Heart right ventricle (tissue), 16 donors: ENCODE results near the gene LRRN4CL. TPM values are rescaled to one million over a fixed set of nuclear protein-coding genes. Genes with fewer than 3 reads are reported as not detected.
A peak's percentile ranks its signal among the peaks of the same experiment; 100 is the strongest.

Source experiments
- ATAC-seq, 8 donors: fragments of 200-7000 bp; cut with Tn5 transposase; one replicate each; pipeline ENCODE4 v1.9.1; 2020; ENCODE audit warnings: mild to moderate bottlenecking in 8 of 8, moderate library complexity in 8 of 8, moderate number of reproducible peaks in 1 of 8
- DNase-seq, 2 donors: peaks; one replicate each; pipeline ENCODE4 v3.0.0-alpha.2; 2020
- H3K27ac ChIP-seq, 10 donors: fragments of 200-600 bp; sonication (generic) in 2 of 10; one replicate each; pipeline versions ENCODE4 v1.5.0 to v1.8.0; 2020 to 2022; ENCODE audit warnings: mild to moderate bottlenecking in 3 of 10
- H3K27me3 ChIP-seq, 7 donors: fragments of 200-600 bp; one replicate each; pipeline ENCODE4 v1.8.0; 2021 to 2022; ENCODE audit warnings: mild to moderate bottlenecking in 2 of 7
- H3K36me3 ChIP-seq, 9 donors: fragments of 200-600 bp; sonication (generic) in 1 of 9; one replicate each; pipeline versions ENCODE4 v1.5.0 to v1.8.0; 2020 to 2022; ENCODE audit warnings: mild to moderate bottlenecking in 2 of 9
- H3K4me1 ChIP-seq, 9 donors: fragments of 200-600 bp; sonication (generic) in 1 of 9; one replicate each; pipeline versions ENCODE4 v1.5.0 to v1.8.0; 2020 to 2022; ENCODE audit warnings: mild to moderate bottlenecking in 4 of 9
- H3K4me3 ChIP-seq, 10 donors: fragments of 200-600 bp; sonication (generic) in 2 of 10; one replicate each; pipeline versions ENCODE4 v1.5.0 to v1.8.0; 2020 to 2022; ENCODE audit warnings: mild to moderate bottlenecking in 7 of 10, moderate library complexity in 2 of 10
- H3K9me3 ChIP-seq, 11 donors: fragments of 200-600 bp in 10 of 11; sonication (generic) in 2 of 11; one replicate each; pipeline versions ENCODE4 v1.5.0 to v1.8.0; 2013 to 2022; ENCODE audit warnings: mild to moderate bottlenecking in 2 of 11, control low read depth in 1 of 11, moderate library complexity in 1 of 11
- WGBS, 2 donors: extraction: QIAGEN DNeasy Blood & Tissue Kit; methylation state at CpG; one replicate each; pipeline ENCODE4 v1.1.7; 2013; ENCODE audit warnings: inconsistent platforms in 1 of 2; 5-methylcytosine and 5-hydroxymethylcytosine counted together
- intact Hi-C, 10 donors: fragments of 100-400 bp; cut with DNase I; formaldehyde crosslinking; loops; one replicate each; pipeline versions ENCODE4 v1.11.1 to v1.14.2; 2022
- polyA plus RNA-seq, 2 donors: library from polyadenylated mRNA; stranded (reverse); fragments of 200-250 nt; gene quantifications; one replicate each; pipeline ENCODE4 v1.2.3, GENCODE V29; 2013
- total RNA-seq, 10 donors: library from RNA; stranded (reverse); fragmentation: NEBNext Ultra II Directional in 3 of 10; extraction: Animal tissue kit (Norgen Biotek cat#: 25700) in 3 of 10; gene quantifications; one replicate each; pipeline versions ENCODE4 v1.2.1 to v1.2.4, GENCODE V29; 2021 to 2023
- TF ChIP-seq, protein P1 (sequence below), 9 donors: fragments of 200-600 bp; sonication (generic) in 2 of 9; IDR thresholded peaks; one replicate each; pipeline versions ENCODE4 v1.5.0 to v1.8.0; 2021 to 2022; ENCODE audit warnings: antibody characterized with exemption in 9 of 9, mild to moderate bottlenecking in 5 of 9, moderate library complexity in 1 of 9
- donor health status: Arrhythmogenic right ventricular cardiomyopathy.
- donor health status: ischemic (EF 13 %, LVEDD 7.1; RV severe dilation, severe dysfunction).
- donor health status: healthy with polysubstance abuse.
- donor health status: DM: no; HTN: yes; CAD: no.
- donor health status: DM: no; HTN: no; CAD: no.
- donor health status: ischemic (EF 25% LVEDD 6.9; RV normal size, moderate dysfunction).
- donor health status: ischemic (EF 25% LVEDD 5.7; RV mildly dilated, moderate dysfunction).
- donor health status: healthy.
- donor health status: DM: yes; HTN: yes; CAD: no.
- donor health status: Ischemic cardiomyopathy.
- donor health status: ischemic (EF 35%, LVEDD 5.7; RV mildly dilated, moderate dysfunction).
- donor health status: nonischemic (EF 11% LVEDD 7.7; RV severe dilation, severe dysfunction).
- donor health status: DM: yes; HTN: yes; CAD: no.
- donor health status: PGD.
- donor health status: ischemic (EF 29% LVEDD 5.4; RV normal size, mild dysfunction).
- donor health status: nonischemic (EF 23%, LVEDD 6.1; RV moderate dilation, normal function).

Gene LRRN4CL
- total and polyA plus RNA-seq, 12 donors, result 1.9 to 9.5 (median 2.6) TPM

DNA sequence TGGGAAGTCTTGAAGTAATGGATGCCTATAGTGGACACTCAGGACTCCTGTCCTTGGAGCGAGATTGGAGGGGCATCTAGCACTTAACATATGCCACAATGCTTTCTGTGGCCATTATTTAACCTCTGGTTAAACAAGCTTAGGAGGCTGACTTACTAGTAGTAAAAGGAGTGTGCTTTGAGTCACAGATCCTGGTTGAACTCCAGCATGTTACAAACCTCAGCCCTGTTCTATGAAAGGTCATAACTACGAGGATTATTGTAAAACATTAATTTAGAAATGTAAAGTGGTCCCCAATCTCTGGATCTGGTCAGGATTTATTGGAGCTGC, 16.2 kb downstream of the LRRN4CL start:
- WGBS, 2 donors, result 90 to 92% methylated on average over 2 of the region's 2 CpGs
- ATAC-seq, result no peak
- peak overlapping the region in 3 of 10 donors; percentile 90 to 94 (median 93) for H3K27ac ChIP-seq
- H3K27me3 ChIP-seq, result no peaks in the 10 kb centered on the region
- DNase-seq, result no peak
- no peaks in the 10 kb centered on the region for H3K9me3 ChIP-seq
- H3K4me3 ChIP-seq, result peak overlapping the region in 3 of 10 donors; percentile 84 to 94 (median 94)
- TF ChIP-seq, protein P1, sequence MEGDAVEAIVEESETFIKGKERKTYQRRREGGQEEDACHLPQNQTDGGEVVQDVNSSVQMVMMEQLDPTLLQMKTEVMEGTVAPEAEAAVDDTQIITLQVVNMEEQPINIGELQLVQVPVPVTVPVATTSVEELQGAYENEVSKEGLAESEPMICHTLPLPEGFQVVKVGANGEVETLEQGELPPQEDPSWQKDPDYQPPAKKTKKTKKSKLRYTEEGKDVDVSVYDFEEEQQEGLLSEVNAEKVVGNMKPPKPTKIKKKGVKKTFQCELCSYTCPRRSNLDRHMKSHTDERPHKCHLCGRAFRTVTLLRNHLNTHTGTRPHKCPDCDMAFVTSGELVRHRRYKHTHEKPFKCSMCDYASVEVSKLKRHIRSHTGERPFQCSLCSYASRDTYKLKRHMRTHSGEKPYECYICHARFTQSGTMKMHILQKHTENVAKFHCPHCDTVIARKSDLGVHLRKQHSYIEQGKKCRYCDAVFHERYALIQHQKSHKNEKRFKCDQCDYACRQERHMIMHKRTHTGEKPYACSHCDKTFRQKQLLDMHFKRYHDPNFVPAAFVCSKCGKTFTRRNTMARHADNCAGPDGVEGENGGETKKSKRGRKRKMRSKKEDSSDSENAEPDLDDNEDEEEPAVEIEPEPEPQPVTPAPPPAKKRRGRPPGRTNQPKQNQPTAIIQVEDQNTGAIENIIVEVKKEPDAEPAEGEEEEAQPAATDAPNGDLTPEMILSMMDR (IDR thresholded peaks at IDR 0.05), result no peak
- intact Hi-C loops, result loop anchor here in 2 of 10 donors (5.0 kb wide), 1 partner anchor 34 kb away; the partner anchor contains the start of genes BSCL2 (in 2 of the 2) and GNG3 (in 2 of the 2)
- peaks cover 0 to 56% (median 17%) of the 10 kb centered on the region in 9 donors for H3K36me3 ChIP-seq
- peaks cover 5 to 67% (median 44%) of the 10 kb centered on the region in 9 donors for H3K4me1 ChIP-seq

DNA sequence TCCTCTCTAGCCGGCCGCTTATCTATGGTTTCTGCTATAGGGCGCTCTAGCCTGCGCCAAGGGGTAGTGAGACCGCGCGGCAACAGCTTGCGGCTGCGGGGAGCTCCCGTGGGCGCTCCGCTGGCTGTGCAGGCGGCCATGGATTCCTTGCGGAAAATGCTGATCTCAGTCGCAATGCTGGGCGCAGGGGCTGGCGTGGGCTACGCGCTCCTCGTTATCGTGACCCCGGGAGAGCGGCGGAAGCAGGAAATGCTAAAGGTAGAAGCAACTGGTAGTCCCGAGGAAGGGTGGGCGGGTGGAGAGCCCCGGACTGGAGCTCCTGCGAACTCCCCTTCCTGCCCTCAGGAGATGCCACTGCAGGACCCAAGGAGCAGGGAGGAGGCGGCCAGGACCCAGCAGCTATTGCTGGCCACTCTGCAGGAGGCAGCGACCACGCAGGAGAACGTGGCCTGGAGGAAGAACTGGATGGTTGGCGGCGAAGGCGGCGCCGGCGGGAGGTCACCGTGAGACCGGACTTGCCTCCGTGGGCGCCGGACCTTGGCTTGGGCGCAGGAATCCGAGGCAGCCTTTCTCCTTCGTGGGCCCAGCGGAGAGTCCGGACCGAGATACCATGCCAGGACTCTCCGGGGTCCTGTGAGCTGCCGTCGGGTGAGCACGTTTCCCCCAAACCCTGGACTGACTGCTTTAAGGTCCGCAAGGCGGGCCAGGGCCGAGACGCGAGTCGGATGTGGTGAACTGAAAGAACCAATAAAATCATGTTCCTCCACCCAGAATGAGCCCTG, 17.5 kb downstream of the LRRN4CL start, which contains the start of the genes LBHD1 and UQCC3:
Gene LBHD1, minus strand, starts transcription at position 660 of the 782 bp plus-strand sequence. CDS start 2,236 bp downstream, outside the sequence.
Gene UQCC3, plus strand, starts transcription at position 66 of the 782 bp plus-strand sequence. Its CDS starts 73 bp downstream, at position 139.
- Histone ChIP-seq H3K4me1 (peaks cover 11 to 67% (median 44%) of the 10 kb centered on the region in 9 donors), H3K4me3 (peak within 1 kb of the TSS; percentile 61 to 94 (median 83)), H3K27ac (peak within 1 kb of the TSS; percentile 83 to 95 (median 90)), H3K27me3 (no peaks in the 10 kb centered on the region), H3K9me3 (no peaks in the 10 kb centered on the region), H3K36me3 (peaks cover 0 to 56% (median 8%) of the 10 kb centered on the region in 9 donors)
- DNase-seq, result peak; percentile 67 to 84
- intact Hi-C loops, result loop anchor here in 2 of 10 donors (5.0 kb wide), 1 partner anchor 36 kb away; the partner anchor contains the start of genes BSCL2 (in 2 of the 2) and GNG3 (in 2 of the 2)
- TF ChIP-seq, protein P1 (IDR thresholded peaks at IDR 0.05), result peak in 1 of 9 donors; percentile 7
- WGBS, 2 donors, result 1% methylated on average over 58 to 59 of the region's 59 CpGs
- ATAC-seq, result peak; percentile 82 to 92 (median 88)

DNA sequence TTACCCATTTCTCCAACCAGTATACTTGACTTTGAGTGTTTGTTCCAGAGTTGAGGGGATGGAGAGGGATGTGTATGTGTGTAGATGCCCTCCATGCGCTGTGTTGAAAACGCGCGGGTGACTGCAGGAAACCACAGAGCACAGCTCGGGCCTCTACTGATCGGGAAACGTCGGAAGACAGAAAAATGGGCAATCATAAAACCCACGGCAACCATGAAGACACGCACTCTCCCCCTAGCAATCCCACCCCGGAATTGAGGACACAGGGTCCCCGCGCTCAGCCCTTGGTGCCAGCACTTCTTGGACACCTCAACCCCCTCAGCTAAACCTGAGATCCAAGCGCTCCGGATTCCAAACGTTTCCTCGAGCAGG, 18.1 kb downstream of the LRRN4CL start:
- intact Hi-C loops, result loop anchor here in 2 of 10 donors (5.0 kb wide), 1 partner anchor 36 kb away; the partner anchor contains the start of genes BSCL2 (in 2 of the 2) and GNG3 (in 2 of the 2)
- peaks cover 0 to 55% (median 2%) of the 10 kb centered on the region in 9 donors for H3K36me3 ChIP-seq
- peak overlapping the region; percentile 61 to 94 (median 83) for H3K4me3 ChIP-seq
- H3K27me3 ChIP-seq, result no peaks in the 10 kb centered on the region
- ATAC-seq (peak in 7 of 8 donors; percentile 20 to 52 (median 42)), DNase-seq (no peak)
- peak overlapping the region; percentile 83 to 95 (median 90) for H3K27ac ChIP-seq
- peaks cover 16 to 67% (median 48%) of the 10 kb centered on the region in 9 donors for H3K4me1 ChIP-seq
- TF ChIP-seq, protein P1 (IDR thresholded peaks at IDR 0.05), result no peak
- no peaks in the 10 kb centered on the region for H3K9me3 ChIP-seq
- 1% methylated on average over 17 of the region's 17 CpGs for WGBS, 2 donors

DNA sequence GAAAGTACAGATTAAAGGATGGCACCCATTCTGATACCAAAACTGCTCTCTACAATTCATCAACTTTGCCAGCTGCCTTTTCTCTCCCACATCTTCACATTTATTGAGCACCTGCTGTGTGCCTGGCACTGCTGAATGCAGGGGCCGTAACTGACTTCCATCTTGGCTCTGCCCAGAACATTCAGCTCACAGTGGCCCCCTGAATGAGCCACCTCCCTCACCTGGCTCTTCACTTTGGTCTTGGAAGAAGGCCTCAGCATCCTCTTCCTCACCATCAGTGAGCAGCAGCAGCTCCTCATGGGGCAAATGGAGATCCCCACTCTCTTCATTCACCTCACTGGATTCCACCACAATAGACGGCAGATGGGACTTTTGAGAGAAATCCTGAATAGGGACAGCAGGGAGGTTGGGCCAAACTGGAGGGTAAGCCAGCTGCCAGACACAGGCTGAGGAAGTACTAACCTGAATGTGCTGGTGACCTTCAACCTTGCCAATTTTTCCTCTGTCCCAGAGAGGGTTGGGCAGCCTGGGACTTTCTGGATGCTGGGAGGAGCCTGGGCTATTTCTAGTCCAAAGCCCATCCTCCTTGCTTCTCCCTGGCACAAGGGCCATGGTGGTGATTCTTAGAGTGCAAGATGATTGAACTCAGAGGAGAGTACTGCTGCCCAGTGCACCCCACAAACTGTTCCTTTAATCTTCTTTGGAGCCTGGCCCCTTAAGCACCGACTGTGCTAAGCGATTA, 19.7 kb downstream of the LRRN4CL start:
- WGBS, 2 donors, result 66 to 70% methylated on average over 4 of the region's 4 CpGs
- intact Hi-C loops, result loop anchor here in 4 of 10 donors (5.0 kb wide), 3 partner anchors 38 to 72 kb away; partner anchors contain the start of genes BSCL2 (in 3 of the 4), GNG3 (in 3 of the 4) and MTA2 (in 1 of the 4)

More for the DNA sequence above, 19.7 kb downstream of the LRRN4CL start:
- DNase-seq (no peak), ATAC-seq (no peak)
- TF ChIP-seq, protein P1 (IDR thresholded peaks at IDR 0.05), result no peak
- Histone ChIP-seq H3K9me3 (no peaks in the 10 kb centered on the region), H3K27ac (peak overlapping the region in 3 of 10 donors; percentile 10 to 93 (median 32)), H3K36me3 (peaks cover 0 to 39% (median 0%) of the 10 kb centered on the region in 9 donors), H3K4me3 (no peak overlapping the region), H3K4me1 (peaks cover 19 to 70% (median 52%) of the 10 kb centered on the region in 9 donors), H3K27me3 (no peaks in the 10 kb centered on the region)
